Fibroblast of villous mesenchyme (primary cell): ENCODE measurements around the gene TNS3. TPM values are rescaled to one million over a fixed set of nuclear protein-coding genes. Genes with fewer than 3 reads are reported as not detected.
"Not testable (repeated sequence)": the region's sequence is repeated elsewhere in the genome, so short reads cannot be mapped to it uniquely, and the experiment has no call there.

ENCODE experiments used
- DNase-seq: peaks from one replicate; pipeline ENCODE4 v3.0.0-alpha.2; 2010; ENCODE audit warnings: low read depth
- H3K4me3 ChIP-seq: 2 replicates; pipeline ENCODE4 v1.5.1; 2011; ENCODE audit warnings: low read depth, mild to moderate bottlenecking, low read length
- CTCF ChIP-seq: IDR thresholded peaks from 2 replicates; pipeline ENCODE4 v1.5.1; 2012; ENCODE audit warnings: low read depth, mild to moderate bottlenecking, low read length; ENCODE audit not compliant: insufficient read depth
- total RNA-seq: library from RNA; depleted of rRNA; stranded (reverse); fragments of >200 nt; gene quantifications from 2 replicates; pipeline ENCODE4 v1.2.3, GENCODE V29; 2012

TNS3 gene
- total RNA-seq, 1 donor, result 202 TPM

- no peak for DNase-seq
- H3K4me3 ChIP-seq, result no peak overlapping the region
- no peak for TF ChIP-seq CTCF
Measured at GRCh38 chr7:47470567-47471357, 111.1 kb downstream of the TNS3 start.

- not testable (repeated sequence) for DNase-seq, H3K4me3 ChIP-seq
Measured at GRCh38 chr7:47469846-47470245, 112.1 kb downstream of the TNS3 start.

- no peak for DNase-seq
- no peak overlapping the region for H3K4me3 ChIP-seq
- TF ChIP-seq CTCF, result no peak
Measured at GRCh38 chr7:47466832-47467231, 115.1 kb downstream of the TNS3 start.

GRCh38 chr7:47465191-47465590 is 116.7 kb downstream of the TNS3 start:
- no peak overlapping the region for H3K4me3 ChIP-seq
- peak; percentile 72 for DNase-seq
- no peak for TF ChIP-seq CTCF

- DNase-seq, result no peak
- no peak for TF ChIP-seq CTCF
- H3K4me3 ChIP-seq, result no peak overlapping the region
Measured at GRCh38 chr7:47464266-47464665, 117.6 kb downstream of the TNS3 start.

- H3K4me3 ChIP-seq, result no peak overlapping the region
- no peak for DNase-seq
- no peak for TF ChIP-seq CTCF
Measured at GRCh38 chr7:47461746-47462145, 120.2 kb downstream of the TNS3 start.

- DNase-seq, result no peak
- no peak overlapping the region for H3K4me3 ChIP-seq
- TF ChIP-seq CTCF, result no peak
Measured at GRCh38 chr7:47461161-47461560, 120.8 kb downstream of the TNS3 start.
